Activated naive CD8-positive, alpha-beta T cell (primary cell): Measurements from ENCODE around the gene RCOR1.
"Not testable (repeated sequence)": the region's sequence is repeated elsewhere in the genome, so short reads cannot be mapped to it uniquely, and the experiment has no call there.

Source experiments
- H3K27ac Mint-ChIP-seq: one replicate; pipeline ENCODE4 v1.8.0; 2021; ENCODE audit warnings: mixed read lengths
- H3K27me3 Mint-ChIP-seq: one replicate; pipeline ENCODE4 v1.8.0; 2021; ENCODE audit warnings: mixed read lengths
- H3K36me3 Mint-ChIP-seq: one replicate; pipeline ENCODE4 v1.8.0; 2021; ENCODE audit warnings: mixed read lengths
- H3K4me1 Mint-ChIP-seq: one replicate; pipeline ENCODE4 v1.8.0; 2021; ENCODE audit warnings: low read depth, mixed read lengths
- H3K4me3 Mint-ChIP-seq: one replicate; pipeline ENCODE4 v1.8.0; 2021; ENCODE audit warnings: mild to moderate bottlenecking, mixed read lengths
- H3K9me3 Mint-ChIP-seq: one replicate; pipeline ENCODE4 v1.8.0; 2021; ENCODE audit warnings: low read depth, mixed read lengths

The RCOR1 gene

GRCh38 chr14:102594514-102595175, 2.2 kb downstream of the RCOR1 start:
- Mint-ChIP-seq H3K36me3 (peaks cover 3% of the 10 kb centered on the region), H3K4me3 (peak overlapping the region; percentile 84), H3K4me1 (peaks cover 30% of the 10 kb centered on the region), H3K9me3 (no peaks in the 10 kb centered on the region), H3K27me3 (no peaks in the 10 kb centered on the region), H3K27ac (peak overlapping the region; percentile 17)

- H3K36me3 Mint-ChIP-seq, result peaks cover 9% of the 10 kb centered on the region
Measured at GRCh38 chr14:102601378-102601925, 9.0 kb downstream of the RCOR1 start.

GRCh38 chr14:102602421-102603292, 10.2 kb downstream of the RCOR1 start:
- H3K27ac Mint-ChIP-seq, result no peak overlapping the region
- no peaks in the 10 kb centered on the region for H3K27me3 Mint-ChIP-seq
- peaks cover 47% of the 10 kb centered on the region for H3K4me1 Mint-ChIP-seq
- no peaks in the 10 kb centered on the region for H3K9me3 Mint-ChIP-seq
- H3K36me3 Mint-ChIP-seq, result peaks cover 9% of the 10 kb centered on the region
- no peak overlapping the region for H3K4me3 Mint-ChIP-seq

More at GRCh38 chr14:102601378-102601925, 9.0 kb downstream of the RCOR1 start:
- Mint-ChIP-seq H3K4me1 (peaks cover 44% of the 10 kb centered on the region), H3K27ac (peak overlapping the region; percentile 5), H3K27me3 (no peaks in the 10 kb centered on the region), H3K9me3 (no peaks in the 10 kb centered on the region), H3K4me3 (peak overlapping the region; percentile 22)

GRCh38 chr14:102603293-102603907, 11.0 kb downstream of the RCOR1 start:
- no peak overlapping the region for H3K27ac Mint-ChIP-seq
- no peaks in the 10 kb centered on the region for H3K9me3 Mint-ChIP-seq
- H3K27me3 Mint-ChIP-seq, result no peaks in the 10 kb centered on the region
- peaks cover 50% of the 10 kb centered on the region for H3K4me1 Mint-ChIP-seq
- peaks cover 9% of the 10 kb centered on the region for H3K36me3 Mint-ChIP-seq
- no peak overlapping the region for H3K4me3 Mint-ChIP-seq

GRCh38 chr14:102604183-102604582, 11.7 kb downstream of the RCOR1 start:
- Mint-ChIP-seq H3K27me3 (no peaks in the 10 kb centered on the region), H3K4me3 (no peak overlapping the region), H3K36me3 (peaks cover 7% of the 10 kb centered on the region), H3K4me1 (peaks cover 47% of the 10 kb centered on the region), H3K27ac (no peak overlapping the region), H3K9me3 (no peaks in the 10 kb centered on the region)

GRCh38 chr14:102605029-102605428, 12.6 kb downstream of the RCOR1 start:
- H3K9me3 Mint-ChIP-seq, result no peaks in the 10 kb centered on the region
- no peak overlapping the region for H3K4me3 Mint-ChIP-seq
- H3K36me3 Mint-ChIP-seq, result peaks cover 7% of the 10 kb centered on the region
- no peaks in the 10 kb centered on the region for H3K27me3 Mint-ChIP-seq
- peaks cover 42% of the 10 kb centered on the region for H3K4me1 Mint-ChIP-seq
- no peak overlapping the region for H3K27ac Mint-ChIP-seq

GRCh38 chr14:102606296-102606695, 13.8 kb downstream of the RCOR1 start:
- Mint-ChIP-seq H3K27ac (peak overlapping the region; percentile 41), H3K9me3 (no peaks in the 10 kb centered on the region), H3K4me1 (peaks cover 45% of the 10 kb centered on the region), H3K36me3 (peaks cover 8% of the 10 kb centered on the region), H3K27me3 (no peaks in the 10 kb centered on the region), H3K4me3 (no peak overlapping the region)

- H3K36me3 Mint-ChIP-seq, result peaks cover 2% of the 10 kb centered on the region
- peaks cover 41% of the 10 kb centered on the region for H3K4me1 Mint-ChIP-seq
- no peak overlapping the region for H3K4me3 Mint-ChIP-seq
- no peaks in the 10 kb centered on the region for H3K9me3 Mint-ChIP-seq
- no peaks in the 10 kb centered on the region for H3K27me3 Mint-ChIP-seq
- no peak overlapping the region for H3K27ac Mint-ChIP-seq
Measured at GRCh38 chr14:102608064-102608446, 15.6 kb downstream of the RCOR1 start.

- Mint-ChIP-seq H3K4me3 (no peak overlapping the region), H3K27ac (no peak overlapping the region), H3K36me3 (peaks cover 2% of the 10 kb centered on the region), H3K4me1 (peaks cover 23% of the 10 kb centered on the region), H3K9me3 (no peaks in the 10 kb centered on the region), H3K27me3 (no peaks in the 10 kb centered on the region)
Measured at GRCh38 chr14:102610968-102611811, 18.7 kb downstream of the RCOR1 start.

- H3K36me3 Mint-ChIP-seq, result no peaks in the 10 kb centered on the region
- H3K9me3 Mint-ChIP-seq, result no peaks in the 10 kb centered on the region
- H3K27ac Mint-ChIP-seq, result no peak overlapping the region
- H3K27me3 Mint-ChIP-seq, result no peaks in the 10 kb centered on the region
- H3K4me3 Mint-ChIP-seq, result no peak overlapping the region
- peaks cover 35% of the 10 kb centered on the region for H3K4me1 Mint-ChIP-seq
Measured at GRCh38 chr14:102616318-102616717, 23.9 kb downstream of the RCOR1 start.

- Mint-ChIP-seq H3K27me3 (no peaks in the 10 kb centered on the region), H3K4me1 (peaks cover 38% of the 10 kb centered on the region), H3K4me3 (no peak overlapping the region), H3K36me3 (no peaks in the 10 kb centered on the region), H3K9me3 (no peaks in the 10 kb centered on the region), H3K27ac (no peak overlapping the region)
Measured at GRCh38 chr14:102616799-102617198, 24.4 kb downstream of the RCOR1 start.

GRCh38 chr14:102619012-102619411, 26.6 kb downstream of the RCOR1 start:
- not testable (repeated sequence) for H3K9me3 Mint-ChIP-seq, H3K27me3 Mint-ChIP-seq, H3K27ac Mint-ChIP-seq, H3K36me3 Mint-ChIP-seq, H3K4me3 Mint-ChIP-seq
- peaks cover 46% of the 10 kb centered on the region for H3K4me1 Mint-ChIP-seq

- no peaks in the 10 kb centered on the region for H3K36me3 Mint-ChIP-seq
- no peak overlapping the region for H3K27ac Mint-ChIP-seq
- no peaks in the 10 kb centered on the region for H3K27me3 Mint-ChIP-seq
- H3K4me1 Mint-ChIP-seq, result peaks cover 45% of the 10 kb centered on the region
- H3K4me3 Mint-ChIP-seq, result no peak overlapping the region
- no peaks in the 10 kb centered on the region for H3K9me3 Mint-ChIP-seq
Measured at GRCh38 chr14:102620413-102620812, 28.0 kb downstream of the RCOR1 start.

- Mint-ChIP-seq H3K27ac (no peak overlapping the region), H3K36me3 (peaks cover 3% of the 10 kb centered on the region), H3K4me3 (no peak overlapping the region), H3K27me3 (no peaks in the 10 kb centered on the region), H3K4me1 (peaks cover 48% of the 10 kb centered on the region), H3K9me3 (no peaks in the 10 kb centered on the region)
Measured at GRCh38 chr14:102622262-102622885, 29.9 kb downstream of the RCOR1 start.
